Uterus (tissue), 2 donors: ENCODE measurements around the gene ARHGAP42.

Experiments used
- CTCF ChIP-seq, 4 experiments: fragments of 200-600 bp in 2 of 4; fragments of 450-650 bp in 2 of 4; sonication (generic) in 2 of 4; IDR thresholded peaks; one replicate each; pipeline ENCODE4 v1.5.1; 2016 to 2019; ENCODE audit warnings: antibody characterized with exemption in 4 of 4, mild to moderate bottlenecking in 2 of 4, moderate library complexity in 1 of 4
- POLR2A ChIP-seq, 2 donors: fragments of 450-650 bp; IDR thresholded peaks; one replicate each; pipeline ENCODE4 v1.6.1; 2016; ENCODE audit warnings: antibody characterized with exemption in 2 of 2, mild to moderate bottlenecking in 1 of 2, moderate library complexity in 1 of 2

GRCh38 chr11:100866453-100866852, 179.4 kb downstream of the ARHGAP42 start:
- TF ChIP-seq CTCF (IDR thresholded peaks at IDR 0.05) (no peak), POLR2A (IDR thresholded peaks at IDR 0.05) (no peak)
